ENCODE measurements around the gene DOCK9.
A peak's percentile ranks its signal among the peaks of the same experiment; 100 is the strongest.
"Not testable (repeated sequence)": the region's sequence is repeated elsewhere in the genome, so short reads cannot be mapped to it uniquely, and the experiment has no call there.

The DOCK9 gene

DNA sequence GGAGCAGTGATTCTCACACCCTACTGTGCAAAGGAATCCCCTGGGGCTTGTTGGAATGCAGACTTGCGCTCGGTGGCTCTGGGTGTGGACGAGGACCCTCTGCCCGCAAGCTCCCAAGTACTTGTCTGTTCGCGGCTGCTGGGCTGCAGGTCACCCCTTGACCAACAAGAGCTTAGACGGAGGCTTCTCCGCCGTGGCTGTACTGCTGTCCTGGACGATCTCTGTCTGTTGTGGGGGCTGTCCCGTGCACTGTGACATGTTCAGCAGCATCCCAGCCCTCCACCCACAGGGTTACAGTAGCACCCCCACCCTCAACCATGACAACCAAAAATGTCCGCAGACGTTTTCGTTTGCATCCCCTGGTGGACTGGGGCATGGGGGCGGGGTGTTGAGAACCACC lies 202.5 kb downstream of the DOCK9 start:
- DNase-seq (ENCODE audit: low read depth) = no peak

DNA sequence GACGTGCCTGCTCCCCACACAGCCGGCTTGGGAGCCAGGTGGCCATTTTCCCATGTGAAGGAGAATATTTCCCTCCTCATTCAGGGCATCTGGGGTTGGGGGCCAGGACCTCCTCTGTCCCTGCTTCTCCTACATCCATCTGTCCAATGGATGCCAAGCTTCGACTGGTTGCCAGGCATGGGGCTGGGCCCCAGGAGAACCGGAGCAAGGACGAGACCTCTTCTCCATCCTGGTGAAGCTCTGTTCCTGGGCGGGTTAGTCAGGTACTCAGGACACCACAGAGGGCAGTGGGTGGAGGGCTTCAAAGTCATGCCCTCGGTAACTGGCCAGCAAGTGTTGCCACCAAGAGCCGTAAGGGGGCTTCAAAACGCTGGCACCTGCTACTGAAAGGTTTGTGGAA lies 203.1 kb downstream of the DOCK9 start:
- no peak for DNase-seq (ENCODE audit: low read depth)
- no peak overlapping the region for H3K4me3 ChIP-seq (ENCODE audit: low read depth, low read length)

More for the DNA sequence above, 202.5 kb downstream of the DOCK9 start:
- no peak overlapping the region for H3K4me3 ChIP-seq (ENCODE audit: low read depth, low read length)

DNA sequence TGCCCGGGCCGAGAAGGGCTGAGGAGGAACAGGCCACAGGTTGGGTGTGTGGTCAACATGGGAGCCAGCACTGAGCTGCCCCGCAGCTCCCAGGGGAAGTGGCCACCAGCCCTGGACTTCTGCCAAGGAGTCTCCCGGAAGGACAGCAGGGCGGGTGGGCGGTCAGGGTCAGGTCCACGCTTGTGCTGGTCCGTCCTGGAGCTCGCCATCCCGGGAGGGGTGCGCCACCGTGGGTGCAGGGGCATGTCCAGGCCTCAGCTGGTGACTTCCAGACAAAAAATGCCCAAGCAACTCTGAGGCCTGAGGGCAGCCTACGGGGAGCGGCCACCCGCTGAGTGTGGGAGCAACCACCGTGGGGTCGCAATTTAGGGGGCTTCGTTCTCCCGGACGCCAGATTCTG lies 203.9 kb downstream of the DOCK9 start:
- H3K4me3 ChIP-seq (ENCODE audit: low read depth, low read length) = no peak overlapping the region
- no peak for DNase-seq (ENCODE audit: low read depth)

DNA sequence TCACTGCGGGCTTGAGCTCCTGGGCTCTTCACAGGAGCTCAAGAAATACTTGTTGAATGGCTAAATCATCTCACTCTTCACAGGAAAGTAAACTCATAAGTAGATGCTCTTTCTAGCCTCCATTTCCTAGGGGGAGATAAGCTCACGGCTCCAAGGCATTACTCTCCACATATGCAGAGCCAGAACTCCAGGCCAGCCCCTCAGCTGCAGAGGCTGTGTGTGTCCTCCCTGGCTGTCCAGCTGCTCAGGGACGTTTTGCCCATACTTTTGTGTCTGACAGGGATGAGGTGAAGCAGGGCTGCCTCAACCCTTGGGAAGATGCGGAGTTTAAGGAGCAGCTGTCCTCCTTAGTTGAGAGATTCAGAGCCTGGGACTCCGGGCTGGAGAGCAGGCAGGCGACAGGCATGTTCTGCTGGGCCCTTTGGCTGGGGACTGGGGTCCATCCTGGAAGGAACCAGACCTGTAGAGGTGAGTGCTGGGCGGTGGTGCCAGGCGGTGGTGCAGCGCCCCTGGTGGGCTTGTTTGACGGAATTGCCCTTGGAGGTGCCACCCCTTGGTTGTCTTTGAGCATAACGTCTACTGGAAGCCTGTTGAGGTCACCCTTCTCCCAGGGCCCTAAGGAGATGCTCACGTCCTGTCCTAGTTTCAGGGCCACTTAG lies 204.9 kb downstream of the DOCK9 start:
- no peak for DNase-seq (ENCODE audit: low read depth)
- no peak overlapping the region for H3K4me3 ChIP-seq (ENCODE audit: low read depth, low read length)

DNA sequence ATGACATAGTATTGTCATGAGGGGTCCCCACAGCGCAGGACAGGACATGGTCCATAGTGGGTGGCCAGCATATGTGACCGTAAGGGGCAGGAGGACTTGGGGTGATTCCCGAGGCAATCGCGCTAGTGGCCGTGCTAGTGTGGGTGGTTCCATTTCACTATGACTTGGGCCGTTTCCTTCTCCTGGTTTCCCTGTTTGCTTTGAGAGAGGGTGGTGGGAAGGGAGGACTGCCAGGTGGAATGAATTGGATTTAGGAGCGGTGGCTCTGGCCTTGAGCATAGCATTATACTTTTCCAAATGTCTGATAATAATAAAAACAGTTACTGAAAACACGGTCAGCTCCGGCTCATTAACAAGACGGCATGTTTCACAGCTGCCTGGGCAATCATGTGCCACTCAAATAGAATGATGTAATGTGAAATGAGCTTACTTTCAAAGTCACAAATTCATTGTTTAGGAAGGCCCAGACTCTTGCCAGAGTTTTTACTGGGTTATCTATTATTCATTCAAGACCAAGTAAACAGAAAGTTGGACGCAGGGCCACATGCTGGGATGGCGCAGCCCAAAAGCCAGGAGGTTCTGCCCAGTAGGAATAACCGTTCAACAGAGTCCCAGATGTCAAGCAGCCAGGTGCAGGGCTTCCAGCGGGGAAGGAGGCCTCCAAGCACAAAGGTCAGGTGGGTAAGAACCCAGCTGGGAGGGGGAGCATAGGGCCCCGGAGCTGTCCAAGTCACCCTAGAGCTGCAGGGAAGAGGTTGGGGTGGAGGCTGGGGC lies 205.8 kb downstream of the DOCK9 start:
- H3K4me3 ChIP-seq (ENCODE audit: low read depth, low read length) = no peak overlapping the region

DNA sequence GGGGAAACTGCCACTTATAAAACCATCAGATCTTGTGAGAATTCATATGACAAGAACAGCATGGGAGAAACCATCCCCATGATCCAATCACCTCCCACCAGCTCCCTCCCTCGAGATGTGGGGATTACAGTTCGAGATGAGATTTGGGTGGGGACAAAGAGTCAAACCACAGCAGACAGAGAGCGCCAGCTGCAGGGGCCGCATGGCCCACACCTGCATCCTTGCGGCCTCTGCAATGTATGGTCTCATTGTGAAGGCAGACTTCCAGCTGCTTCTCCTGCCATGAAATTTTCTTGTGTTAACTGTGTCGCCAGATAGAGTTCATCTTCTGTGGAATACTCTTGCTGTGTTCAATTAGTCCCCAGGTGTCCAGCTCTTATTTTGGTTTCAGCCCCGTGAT lies 208.1 kb downstream of the DOCK9 start:
- H3K4me3 ChIP-seq (ENCODE audit: low read depth, low read length) = no peak overlapping the region
- no peak for DNase-seq (ENCODE audit: low read depth)

More for the DNA sequence above, 205.8 kb downstream of the DOCK9 start:
- no peak for DNase-seq (ENCODE audit: low read depth)

DNA sequence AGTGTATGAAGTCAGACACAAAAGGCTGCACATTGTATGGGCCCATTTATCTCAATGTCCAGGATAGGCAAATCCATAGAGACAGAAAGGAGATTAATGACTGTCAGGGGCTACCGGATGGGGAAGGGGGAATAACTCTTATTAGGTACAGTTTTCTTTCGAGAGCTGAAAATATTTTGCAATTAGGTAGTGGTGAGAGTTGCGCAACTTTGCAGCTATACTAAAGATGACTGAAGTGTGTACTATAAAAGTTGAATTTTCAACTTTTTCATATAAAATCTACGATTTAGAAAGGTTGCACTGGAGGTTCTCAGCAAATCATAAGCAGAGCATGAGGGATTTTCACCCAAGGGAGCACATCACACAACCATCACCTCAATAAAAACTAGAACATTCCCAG lies 209.3 kb downstream of the DOCK9 start:
- no peak overlapping the region for H3K4me3 ChIP-seq (ENCODE audit: low read depth, low read length)
- DNase-seq (ENCODE audit: low read depth) = no peak

DNA sequence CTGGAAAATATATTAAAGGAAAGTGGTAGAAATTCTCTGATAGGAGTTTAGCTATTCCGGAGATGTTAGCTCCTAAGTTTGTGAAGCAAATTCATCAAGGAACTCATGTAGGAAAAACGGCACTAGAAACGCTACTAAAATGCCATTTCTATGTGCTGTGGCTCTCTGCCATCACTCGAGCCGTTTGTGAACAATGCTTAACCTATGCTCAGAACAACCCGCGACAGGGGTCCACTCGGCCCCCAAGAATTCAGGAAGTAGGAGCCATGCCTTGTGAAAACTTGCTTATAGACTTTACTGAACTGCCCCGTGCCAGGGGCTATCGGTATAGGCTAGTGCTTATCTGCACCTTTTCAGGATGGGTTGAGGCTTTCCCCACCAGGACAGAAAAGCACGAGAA lies 211.2 kb downstream of the DOCK9 start:
- no peak overlapping the region for H3K4me3 ChIP-seq (ENCODE audit: low read depth, low read length)
- no peak for DNase-seq (ENCODE audit: low read depth)

DNA sequence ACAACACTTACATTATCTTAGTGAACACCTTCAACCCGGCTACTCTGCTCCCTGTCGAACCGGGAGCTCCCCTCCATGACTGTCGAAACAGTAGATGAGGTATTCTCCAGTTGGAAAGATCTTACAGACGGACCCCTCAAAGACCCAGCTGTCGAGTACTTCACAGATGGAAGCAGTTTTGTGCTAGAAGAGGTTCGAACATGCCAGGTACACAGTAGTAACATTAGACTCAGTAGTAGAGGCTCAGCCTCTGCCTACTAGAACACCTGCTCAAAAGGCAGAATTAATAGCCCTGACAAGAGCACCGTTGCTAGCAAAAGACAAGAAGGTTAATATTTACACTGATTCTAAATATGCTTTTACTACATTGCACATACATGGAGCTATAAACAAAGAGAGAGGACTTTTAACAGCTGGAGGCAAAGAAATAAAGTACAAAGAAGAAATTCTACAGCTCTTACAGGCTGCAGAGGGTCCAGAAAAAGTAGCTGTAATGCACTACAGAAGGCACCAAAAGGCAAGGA lies 211.8 kb downstream of the DOCK9 start:
- no peak for DNase-seq (ENCODE audit: low read depth)
- no peak overlapping the region for H3K4me3 ChIP-seq (ENCODE audit: low read depth, low read length)

DNA sequence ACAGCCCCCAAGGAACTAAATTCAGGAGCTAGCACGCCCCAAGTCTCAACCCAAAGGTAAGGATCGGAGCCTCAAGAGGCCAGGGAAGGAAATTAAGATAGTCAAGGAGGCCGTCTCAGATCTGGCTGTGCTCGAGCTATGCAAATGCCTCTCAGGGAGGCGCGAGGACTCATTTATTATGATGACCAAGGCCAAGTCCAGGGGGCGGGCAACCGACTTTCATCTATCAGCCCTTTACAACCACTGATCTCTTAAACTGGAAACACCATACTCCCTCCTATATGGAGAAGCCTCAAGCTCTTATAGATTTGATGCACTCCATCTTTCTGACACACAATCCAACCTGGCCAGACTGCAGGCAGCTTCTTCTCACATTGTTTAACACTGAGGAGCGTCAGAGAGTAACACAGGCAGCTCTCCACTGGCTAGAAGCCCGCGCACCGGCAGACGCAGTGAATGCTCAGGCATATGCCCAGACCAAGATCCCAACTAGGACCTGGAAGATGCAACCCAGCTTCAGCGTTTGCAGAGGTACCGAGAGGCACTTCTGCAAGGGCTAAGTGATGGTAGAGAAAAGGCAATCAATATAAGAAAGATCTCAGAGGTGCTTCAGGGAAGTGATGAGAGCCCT lies 215.8 kb downstream of the DOCK9 start:
- H3K4me3 ChIP-seq (ENCODE audit: low read depth, low read length) = peak overlapping the region; percentile 20
- no peak for DNase-seq (ENCODE audit: low read depth)

DNA sequence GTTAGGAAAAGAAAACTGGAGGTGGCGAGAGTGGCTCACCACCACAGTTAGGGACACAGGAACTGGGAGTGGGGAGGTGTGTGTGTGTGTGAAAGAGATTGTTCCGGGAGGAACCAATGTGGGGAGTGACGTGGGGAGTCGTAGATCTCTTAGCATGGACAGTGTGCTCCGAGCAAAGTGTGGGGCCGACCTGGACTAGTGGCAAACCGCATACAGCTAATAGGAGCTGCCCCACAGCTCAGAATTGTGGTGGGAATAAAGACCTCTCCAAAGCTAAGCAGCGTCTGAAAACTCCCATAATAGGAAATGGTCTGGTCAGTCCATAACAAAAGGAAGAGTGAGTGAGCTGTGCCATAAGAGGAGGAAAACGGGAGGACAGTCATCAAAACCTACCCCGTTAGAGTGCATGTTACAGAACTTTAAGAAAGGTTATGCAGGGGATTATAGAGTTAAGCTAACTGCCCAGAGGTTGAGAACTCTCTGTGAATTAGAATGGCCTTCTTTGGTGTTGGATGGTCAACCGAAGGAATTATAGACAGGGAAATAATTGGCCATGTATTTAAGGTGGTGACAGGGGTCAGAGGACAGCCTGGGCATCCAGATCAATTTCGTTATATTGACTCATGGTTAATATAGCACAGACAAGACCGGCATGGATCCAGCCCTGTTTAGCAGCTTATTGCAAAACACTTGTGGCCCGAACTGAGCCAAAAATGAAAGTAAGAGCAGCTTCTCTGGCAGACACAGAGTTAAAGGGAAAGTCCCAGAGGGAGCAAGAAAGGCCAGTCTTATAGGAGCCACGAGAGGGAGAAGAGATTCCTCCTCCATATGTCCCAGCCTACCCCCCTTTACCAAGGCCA lies 216.5 kb downstream of the DOCK9 start:
- H3K4me3 ChIP-seq (ENCODE audit: low read depth, low read length) = peak overlapping the region; percentile 20
- DNase-seq (ENCODE audit: low read depth) = peak; percentile 55

DNA sequence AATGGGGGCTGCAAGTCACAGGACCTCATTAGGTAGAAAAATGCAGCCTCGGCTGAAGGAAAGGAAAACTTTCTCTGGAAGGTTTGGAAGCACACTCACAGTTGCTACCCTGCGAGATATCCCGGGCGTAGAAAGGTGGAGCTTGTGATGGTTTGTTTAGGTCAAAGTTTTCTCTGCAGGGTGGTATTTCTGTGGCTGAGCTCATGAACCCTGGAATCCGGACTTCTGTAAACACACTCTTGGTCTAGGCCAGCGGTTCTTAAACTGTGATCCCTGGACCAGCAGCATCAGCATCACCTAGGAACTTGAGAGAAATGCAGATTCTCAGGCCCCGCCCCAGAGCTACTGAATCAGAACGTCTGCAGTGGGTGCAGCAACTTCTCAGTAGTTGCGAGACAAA lies 222.1 kb downstream of the DOCK9 start:
- no peak overlapping the region for H3K4me3 ChIP-seq (ENCODE audit: low read depth, low read length)
- DNase-seq (ENCODE audit: low read depth) = no peak

DNA sequence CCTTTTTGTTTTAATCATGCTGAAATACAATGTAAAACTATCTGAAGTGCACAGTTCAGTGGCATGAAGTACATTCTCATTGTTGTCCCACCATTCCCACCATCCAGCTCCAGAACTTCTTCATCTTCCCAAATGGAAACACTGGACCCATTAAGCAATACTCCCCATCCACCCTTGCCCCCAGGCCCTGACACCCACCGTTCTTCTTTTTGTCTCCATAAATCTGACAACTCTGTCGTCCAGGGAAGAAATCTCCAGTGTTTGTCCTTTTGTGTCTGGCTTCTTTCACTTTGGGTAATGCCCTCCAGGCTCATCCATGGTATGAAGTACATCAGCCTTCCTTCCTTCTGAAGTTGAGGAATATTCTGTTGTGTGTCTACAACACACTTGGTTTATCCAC lies 222.7 kb downstream of the DOCK9 start:
- DNase-seq (ENCODE audit: low read depth) = no peak
- H3K4me3 ChIP-seq (ENCODE audit: low read depth, low read length) = no peak overlapping the region

DNA sequence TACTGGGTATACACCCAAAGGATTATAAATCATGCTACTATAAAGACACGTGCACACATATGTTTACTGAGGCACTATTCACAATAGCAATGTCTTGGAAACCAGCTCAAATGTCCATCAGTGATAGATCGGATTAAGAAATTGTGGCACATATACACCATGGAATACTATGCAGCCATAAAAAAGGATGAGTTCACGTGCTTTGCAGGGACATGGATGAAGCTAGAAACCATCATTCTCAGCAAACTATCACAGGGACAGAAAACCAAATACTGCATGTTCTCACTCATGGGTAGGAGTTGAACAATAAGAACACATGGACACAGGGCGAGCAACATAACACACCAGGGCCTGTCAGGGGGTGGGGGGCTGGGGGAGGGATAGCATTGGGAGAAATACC lies 223.4 kb downstream of the DOCK9 start:
- not testable (repeated sequence) for DNase-seq (ENCODE audit: low read depth); H3K4me3 ChIP-seq (ENCODE audit: low read depth, low read length)

DNA sequence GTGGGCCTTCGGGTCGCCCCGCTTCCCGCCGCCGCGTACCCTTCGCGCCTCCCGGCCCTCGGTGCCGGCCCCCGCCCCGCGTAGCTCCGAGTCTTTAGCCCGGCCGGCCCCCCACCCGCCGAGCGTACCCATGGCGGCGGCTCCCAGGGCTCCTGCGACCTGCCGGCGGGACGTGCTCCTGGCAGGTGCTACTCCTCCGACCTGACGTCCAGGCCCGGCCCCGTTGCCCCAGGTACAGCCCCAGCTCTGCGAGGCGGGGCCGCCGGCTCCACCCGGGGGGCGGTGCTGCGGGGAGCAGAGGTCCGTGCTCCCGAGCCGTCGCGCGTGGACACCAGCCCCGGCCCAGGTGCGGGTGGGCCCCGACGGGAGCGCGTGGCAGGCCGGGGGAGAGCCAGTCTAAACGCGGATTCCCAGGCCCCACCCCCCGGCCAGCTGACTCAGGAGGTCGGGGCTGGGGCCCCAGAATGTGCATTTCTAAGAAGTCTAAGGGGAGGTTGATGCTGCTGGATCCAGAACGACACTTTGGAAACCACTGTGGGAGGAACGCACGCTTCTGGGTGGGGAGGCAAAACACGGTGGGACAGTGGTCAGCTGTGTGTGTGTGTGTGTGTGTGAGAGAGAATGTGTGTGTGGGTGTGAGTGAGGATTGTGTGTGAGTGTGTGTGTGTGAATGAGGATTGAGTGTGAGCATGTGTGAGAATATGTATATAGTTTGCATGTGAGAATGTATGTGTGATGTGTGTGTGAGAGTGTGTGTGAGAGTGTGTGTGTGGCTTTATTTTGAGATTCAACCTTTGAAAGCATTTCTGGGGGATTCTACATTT lies 225.2 kb downstream of the DOCK9 start, which contains the start of gene SLC15A1:
Gene SLC15A1, minus strand, starts transcription at position 206 of the 824 bp plus-strand sequence. Its CDS starts 74 bp downstream, at position 132.
- peak within 1 kb of the TSS; percentile 22 for H3K4me3 ChIP-seq (ENCODE audit: low read depth, low read length)
- no peak for DNase-seq (ENCODE audit: low read depth)

DNA sequence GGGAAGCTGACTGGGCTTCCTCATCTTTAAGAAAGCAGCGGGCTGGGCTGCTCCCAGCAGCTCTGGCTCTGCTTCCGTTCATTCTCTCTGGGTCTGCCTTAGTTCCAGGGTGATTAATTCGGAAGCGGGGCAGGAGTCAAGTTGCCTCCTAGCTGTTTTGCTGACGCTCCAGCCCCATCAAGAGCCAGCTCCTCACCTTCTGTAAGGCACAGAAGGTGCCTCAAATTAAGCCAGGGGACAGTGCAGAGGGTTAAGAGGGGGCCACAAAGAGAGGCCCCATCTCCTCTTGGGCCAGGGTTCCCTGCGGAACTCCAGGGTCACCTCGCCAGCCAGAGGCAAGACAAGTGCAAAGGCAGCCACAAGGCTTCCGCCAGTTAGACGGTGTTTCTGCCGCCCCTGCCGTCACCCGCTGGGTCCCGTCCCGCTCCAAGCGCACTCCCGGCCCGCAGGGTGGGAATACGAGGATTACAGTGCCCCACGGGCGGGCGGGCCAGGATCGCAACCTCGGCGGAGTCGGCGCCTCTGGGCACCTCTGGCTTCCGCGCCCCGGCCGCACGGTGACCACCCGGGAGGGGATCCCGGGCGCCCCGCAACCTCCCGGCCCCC lies 225.9 kb downstream of the DOCK9 start:
- peak overlapping the region; percentile 22 for H3K4me3 ChIP-seq (ENCODE audit: low read depth, low read length)
- DNase-seq (ENCODE audit: low read depth) = no peak

DNA sequence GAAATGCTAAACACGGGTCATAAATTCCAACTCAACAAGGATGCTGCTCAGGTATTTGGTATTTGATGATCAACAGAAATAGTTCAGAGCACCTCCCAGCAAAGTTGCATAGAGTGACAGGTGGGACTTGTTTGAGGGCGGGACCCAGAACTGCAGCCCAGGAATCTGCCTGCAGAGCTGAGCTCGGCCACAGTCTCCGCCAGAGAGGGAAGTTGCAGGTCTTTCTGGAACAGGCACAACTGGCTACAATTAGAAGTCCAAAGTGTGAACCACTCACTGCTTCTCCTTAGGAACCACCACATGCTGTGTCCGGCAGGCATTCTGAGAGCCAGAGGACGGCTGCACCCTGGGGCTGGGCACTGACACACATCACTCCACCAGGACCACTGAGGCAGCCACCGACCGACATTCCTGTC lies 226.5 kb downstream of the DOCK9 start:
- H3K4me3 ChIP-seq (ENCODE audit: low read depth, low read length) = no peak overlapping the region
- no peak for DNase-seq (ENCODE audit: low read depth)

DNA sequence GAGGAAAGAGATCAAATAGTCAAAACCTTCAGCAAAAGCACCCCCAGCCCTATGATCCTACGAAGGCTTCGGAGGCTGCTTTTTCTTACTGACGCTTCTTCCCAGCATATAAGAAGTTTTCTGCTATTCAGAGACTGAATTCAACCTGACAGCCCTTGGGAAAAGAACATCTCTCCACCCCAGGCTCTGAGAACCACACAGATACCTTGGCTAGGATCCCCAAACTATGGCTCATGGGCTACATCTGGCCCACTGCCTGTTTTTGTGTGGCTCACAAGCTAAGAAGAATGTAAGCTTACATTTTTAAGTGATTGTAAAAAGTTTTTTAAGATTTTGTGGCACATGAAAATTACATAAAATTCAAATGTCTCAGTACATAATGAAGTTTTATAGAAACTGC lies 228.4 kb downstream of the DOCK9 start:
- no peak overlapping the region for H3K4me3 ChIP-seq (ENCODE audit: low read depth, low read length)
- no peak for DNase-seq (ENCODE audit: low read depth)
